Measurements from ENCODE around the gene AMBRA1.
A peak's percentile ranks its signal among the peaks of the same experiment; 100 is the strongest.

The AMBRA1 gene

GRCh38 chr11:46353698-46354097 lies 240.1 kb downstream of the AMBRA1 start:
- Histone ChIP-seq H3K27me3 (replicated peaks; ENCODE audit: control insufficient read depth, insufficient read depth, low read length) (no peaks in the 10 kb centered on the region), H3K4me3 (replicated peaks; ENCODE audit: low read depth, low read length) (no peak overlapping the region), H3K36me3 (ENCODE audit: control insufficient read depth, insufficient read depth, low read length) (peaks cover 1% of the 10 kb centered on the region)
- no peak for TF ChIP-seq CTCF (IDR thresholded peaks at IDR 0.05; ENCODE audit: insufficient read depth, low read length, poor library complexity, severe bottlenecking)
- DNase-seq (ENCODE audit: extremely low read depth, insufficient read length): no peak

- Histone ChIP-seq H3K36me3 (ENCODE audit: control insufficient read depth, insufficient read depth, low read length) (peaks cover 1% of the 10 kb centered on the region), H3K27me3 (replicated peaks; ENCODE audit: control insufficient read depth, insufficient read depth, low read length) (no peaks in the 10 kb centered on the region), H3K4me3 (replicated peaks; ENCODE audit: low read depth, low read length) (no peak overlapping the region)
- peak; percentile 84 for TF ChIP-seq CTCF (IDR thresholded peaks at IDR 0.05; ENCODE audit: insufficient read depth, low read length, poor library complexity, severe bottlenecking)
- no peak for DNase-seq (ENCODE audit: extremely low read depth, insufficient read length)
Observed at GRCh38 chr11:46352063-46352841, 241.6 kb downstream of the AMBRA1 start.

- Histone ChIP-seq H3K36me3 (ENCODE audit: control insufficient read depth, insufficient read depth, low read length) (peaks cover 1% of the 10 kb centered on the region), H3K27me3 (replicated peaks; ENCODE audit: control insufficient read depth, insufficient read depth, low read length) (no peaks in the 10 kb centered on the region), H3K4me3 (replicated peaks; ENCODE audit: low read depth, low read length) (no peak overlapping the region)
- no peak for DNase-seq (ENCODE audit: extremely low read depth, insufficient read length)
- no peak for TF ChIP-seq CTCF (IDR thresholded peaks at IDR 0.05; ENCODE audit: insufficient read depth, low read length, poor library complexity, severe bottlenecking)
Observed at GRCh38 chr11:46351606-46352005, 242.2 kb downstream of the AMBRA1 start.

- H3K4me3 ChIP-seq (replicated peaks; ENCODE audit: low read depth, low read length): no peak overlapping the region
- no peaks in the 10 kb centered on the region for H3K27me3 ChIP-seq (replicated peaks; ENCODE audit: control insufficient read depth, insufficient read depth, low read length)
- TF ChIP-seq CTCF (IDR thresholded peaks at IDR 0.05; ENCODE audit: insufficient read depth, low read length, poor library complexity, severe bottlenecking): no peak
- peaks cover 1% of the 10 kb centered on the region for H3K36me3 ChIP-seq (ENCODE audit: control insufficient read depth, insufficient read depth, low read length)
- DNase-seq (ENCODE audit: extremely low read depth, insufficient read length): no peak
Observed at GRCh38 chr11:46351148-46351547, 242.7 kb downstream of the AMBRA1 start.

- DNase-seq (ENCODE audit: extremely low read depth, insufficient read length): no peak
- TF ChIP-seq CTCF (IDR thresholded peaks at IDR 0.05; ENCODE audit: insufficient read depth, low read length, poor library complexity, severe bottlenecking): no peak
- no peak overlapping the region for H3K4me3 ChIP-seq (replicated peaks; ENCODE audit: low read depth, low read length)
- H3K36me3 ChIP-seq (ENCODE audit: control insufficient read depth, insufficient read depth, low read length): peaks cover 1% of the 10 kb centered on the region
- H3K27me3 ChIP-seq (replicated peaks; ENCODE audit: control insufficient read depth, insufficient read depth, low read length): no peaks in the 10 kb centered on the region
Observed at GRCh38 chr11:46350695-46351094, 243.1 kb downstream of the AMBRA1 start.

Measured in GM06990 (cell line).